ENCODE results near the gene CCN2. TPM values are rescaled to one million over a fixed set of nuclear protein-coding genes. Genes with fewer than 3 reads are reported as not detected.
"Not testable (repeated sequence)": the region's sequence is repeated elsewhere in the genome, so short reads cannot be mapped to it uniquely, and the experiment has no call there.

Gene CCN2
- total RNA-seq, 4 donors from 2014 or later, result 41.0 to 136 (median 78.6) TPM

DNA sequence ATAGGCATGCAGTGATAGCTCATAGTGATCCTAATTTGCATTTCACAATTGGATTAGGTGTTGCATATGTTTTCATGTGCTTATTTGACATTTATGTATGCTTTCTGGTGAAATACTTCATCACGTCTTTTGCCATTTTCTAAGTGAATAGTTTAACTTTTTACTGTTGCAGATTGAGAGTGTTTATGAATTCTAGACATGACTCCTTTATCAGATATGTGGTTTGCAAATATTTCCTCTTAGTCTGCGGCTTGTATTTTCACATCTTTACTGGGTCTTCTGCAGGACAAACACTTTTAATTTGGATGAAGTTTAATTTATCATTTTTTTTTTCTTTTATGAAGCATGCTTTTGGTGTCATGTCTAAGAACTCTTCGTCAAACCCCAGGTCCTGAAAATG is 39.2 kb downstream of the CCN2 start:
- no peak for TF ChIP-seq POLR2A (IDR thresholded peaks at IDR 0.05)
- TF ChIP-seq EP300 (IDR thresholded peaks at IDR 0.05), result no peak
- no peak for TF ChIP-seq CTCF (IDR thresholded peaks at IDR 0.05)
- no peak for TF ChIP-seq POLR2AphosphoS5 (IDR thresholded peaks at IDR 0.05)
- no peaks in the 10 kb centered on the region for H3K9me3 ChIP-seq
- H3K36me3 ChIP-seq, result no peaks in the 10 kb centered on the region
- H3K27me3 ChIP-seq, result peaks cover 11% of the 10 kb centered on the region
- DNase-seq (ENCODE audit: low spot score in 2 of 2), result no peak
- H3K27ac ChIP-seq, result no peak overlapping the region
- no peak overlapping the region for H3K4me3 ChIP-seq
- 73% methylated on average over 3 of the region's 3 CpGs for WGBS
- peaks cover 6% of the 10 kb centered on the region for H3K4me1 ChIP-seq

DNA sequence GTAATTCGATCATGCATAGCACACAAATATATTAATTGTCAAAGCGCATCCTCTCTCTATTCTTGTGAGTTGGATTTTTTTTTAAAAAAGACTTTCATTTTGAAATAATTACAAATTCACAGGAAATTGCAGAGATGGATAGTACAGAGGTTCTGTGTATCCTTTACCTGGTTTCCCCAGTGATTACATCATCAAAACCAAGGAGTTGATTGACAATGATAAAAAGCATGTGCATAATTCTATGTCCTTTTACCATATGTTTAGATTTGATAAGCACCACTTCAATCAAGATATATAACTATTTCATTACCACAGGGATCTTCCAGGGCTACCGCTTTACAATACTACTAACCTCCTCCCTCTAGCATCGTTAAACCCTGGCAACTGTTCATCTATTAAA is 40.2 kb downstream of the CCN2 start:
- no peak overlapping the region for H3K27ac ChIP-seq
- no peaks in the 10 kb centered on the region for H3K9me3 ChIP-seq
- 60% methylated on average over 4 of the region's 4 CpGs for WGBS
- no peak overlapping the region for H3K4me3 ChIP-seq
- peaks cover 6% of the 10 kb centered on the region for H3K4me1 ChIP-seq
- no peak for DNase-seq (ENCODE audit: low spot score in 2 of 2)
- no peaks in the 10 kb centered on the region for H3K36me3 ChIP-seq
- peaks cover 11% of the 10 kb centered on the region for H3K27me3 ChIP-seq
- TF ChIP-seq POLR2AphosphoS5 (IDR thresholded peaks at IDR 0.05) (no peak), POLR2A (IDR thresholded peaks at IDR 0.05) (no peak), CTCF (IDR thresholded peaks at IDR 0.05) (no peak), EP300 (IDR thresholded peaks at IDR 0.05) (no peak)

DNA sequence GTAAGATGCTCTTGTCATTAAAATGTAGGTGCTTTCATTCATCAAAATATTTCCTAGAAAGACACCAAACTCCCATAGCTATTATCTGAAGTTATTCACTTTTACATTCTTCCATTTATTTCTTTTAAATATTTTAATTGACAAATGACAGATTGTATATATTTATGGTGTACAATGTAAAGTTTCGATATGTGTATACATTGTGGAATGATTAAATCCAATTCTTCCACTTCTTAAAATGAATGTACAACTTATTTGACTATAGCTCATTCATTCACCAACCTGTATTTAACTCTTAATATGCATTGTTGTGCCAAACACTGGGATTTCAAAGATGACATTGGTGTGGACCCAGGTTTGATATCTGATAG is 41.0 kb downstream of the CCN2 start:
- Histone ChIP-seq H3K9me3 (no peaks in the 10 kb centered on the region), H3K27me3 (peaks cover 11% of the 10 kb centered on the region), H3K4me1 (peaks cover 3% of the 10 kb centered on the region), H3K27ac (no peak overlapping the region), H3K4me3 (no peak overlapping the region), H3K36me3 (no peaks in the 10 kb centered on the region)
- TF ChIP-seq CTCF (IDR thresholded peaks at IDR 0.05), result no peak
- TF ChIP-seq EP300 (IDR thresholded peaks at IDR 0.05), result no peak
- TF ChIP-seq POLR2AphosphoS5 (IDR thresholded peaks at IDR 0.05), result no peak
- no peak for TF ChIP-seq POLR2A (IDR thresholded peaks at IDR 0.05)
- no peak for DNase-seq (ENCODE audit: low spot score in 2 of 2)
- WGBS, result 92% methylated on average over 1 of the region's 1 CpG

- no peak overlapping the region for H3K27ac ChIP-seq
- DNase-seq (ENCODE audit: low spot score in 2 of 2), result peak in 1 of 2 donors; percentile 75
- 51% methylated on average over 4 of the region's 4 CpGs for WGBS
- H3K4me3 ChIP-seq, result no peak overlapping the region
- H3K9me3 ChIP-seq, result no peaks in the 10 kb centered on the region
- H3K36me3 ChIP-seq, result no peaks in the 10 kb centered on the region
- H3K27me3 ChIP-seq, result peaks cover 11% of the 10 kb centered on the region
- no peaks in the 10 kb centered on the region for H3K4me1 ChIP-seq
- TF ChIP-seq POLR2A (IDR thresholded peaks at IDR 0.05), result no peak
- TF ChIP-seq CTCF (IDR thresholded peaks at IDR 0.05), result peak; percentile 62 to 81
- no peak for TF ChIP-seq POLR2AphosphoS5 (IDR thresholded peaks at IDR 0.05)
Observed at GRCh38 chr6:131909408-131910218, 41.6 kb downstream of the CCN2 start.

DNA sequence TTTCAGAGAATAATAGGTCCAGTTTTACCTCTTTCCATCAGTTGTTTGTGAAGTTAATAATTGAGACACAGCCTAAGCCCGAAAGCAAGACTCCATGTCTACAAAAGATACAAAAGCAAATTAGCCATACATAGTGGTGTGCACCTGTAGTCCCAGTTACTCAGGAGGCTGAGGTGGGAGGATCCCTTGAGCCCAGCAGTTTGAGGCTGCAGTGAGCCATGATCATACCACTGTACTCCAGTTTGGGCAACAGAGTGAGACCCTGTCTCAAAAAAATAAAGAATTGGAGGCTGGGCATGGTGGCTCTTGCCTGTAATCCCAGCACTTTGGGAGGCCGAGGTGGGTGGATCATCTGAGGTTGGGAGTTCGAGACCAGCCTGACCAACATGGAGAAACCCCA is 42.4 kb downstream of the CCN2 start:
- 92% methylated on average over 3 of the region's 3 CpGs for WGBS
- H3K27ac ChIP-seq; H3K36me3 ChIP-seq; H3K4me3 ChIP-seq; H3K9me3 ChIP-seq; DNase-seq (ENCODE audit: low spot score in 2 of 2); H3K4me1 ChIP-seq: not testable (repeated sequence)
- H3K27me3 ChIP-seq, result peaks cover 11% of the 10 kb centered on the region

DNA sequence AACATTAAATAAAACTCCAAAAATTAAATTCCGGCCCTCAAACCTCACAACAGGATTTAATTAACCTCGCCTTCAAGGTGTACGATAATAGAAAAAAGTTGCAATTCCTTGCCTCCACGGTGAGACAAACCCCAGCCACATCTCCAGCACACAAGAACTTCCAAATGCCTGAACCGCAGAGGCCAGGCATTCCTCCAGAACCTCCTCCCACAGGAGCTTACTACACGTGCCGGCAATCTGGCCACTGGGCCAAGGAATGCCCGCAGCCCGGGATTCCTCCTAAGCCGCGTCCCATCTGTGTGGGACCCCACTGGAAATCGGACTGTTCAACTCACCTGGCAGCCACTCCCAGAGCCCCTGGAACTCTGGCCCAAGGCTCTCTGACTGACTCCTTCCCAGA is 47.4 kb downstream of the CCN2 start:
- H3K27ac ChIP-seq; H3K27me3 ChIP-seq; H3K4me3 ChIP-seq; H3K36me3 ChIP-seq; H3K9me3 ChIP-seq; DNase-seq (ENCODE audit: low spot score in 2 of 2); H3K4me1 ChIP-seq: not testable (repeated sequence)
- 82% methylated on average over 8 of the region's 12 CpGs for WGBS

GRCh38 chr6:131901326-131901873 is 49.8 kb downstream of the CCN2 start:
- not testable (repeated sequence) for H3K4me1 ChIP-seq; H3K27ac ChIP-seq; H3K36me3 ChIP-seq; DNase-seq (ENCODE audit: low spot score in 2 of 2); H3K27me3 ChIP-seq; H3K9me3 ChIP-seq; H3K4me3 ChIP-seq
- WGBS, result 89% methylated on average over 5 of the region's 5 CpGs

Measured in suprapubic skin (tissue), 4 donors.